DMS114 treated with DMSO at 0.1 percent for 48 hours (cell line): ENCODE data around the gene DUT.
A peak's percentile ranks its signal among the peaks of the same experiment; 100 is the strongest.
"Not testable (repeated sequence)": the region's sequence is repeated elsewhere in the genome, so short reads cannot be mapped to it uniquely, and the experiment has no call there.

Experiments used
- DNase-seq: peaks from one replicate; lab custom pipeline; 2025; ENCODE audit not compliant: unreplicated experiment; lab: John Stamatoyannopoulos, UW

The DUT gene

DNA sequence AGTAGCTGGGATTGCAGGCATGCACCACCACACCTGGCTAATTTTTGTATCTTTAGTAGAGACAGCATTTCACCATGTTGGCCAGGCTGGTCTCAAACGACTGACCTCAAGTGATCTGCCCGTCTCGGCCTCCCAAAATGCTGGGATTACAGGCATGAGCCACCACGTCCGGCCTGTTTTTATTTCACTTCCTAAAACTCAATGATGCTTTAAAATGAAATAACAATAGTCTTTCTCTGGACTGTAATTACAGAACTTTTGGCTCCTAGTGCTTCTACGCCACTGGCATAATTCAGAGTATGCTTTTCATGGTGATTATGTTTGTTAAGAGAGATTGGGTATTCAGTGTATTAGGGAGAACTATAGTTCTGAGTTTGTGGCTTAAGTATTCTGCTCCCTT, 5.0 kb upstream of the DUT start:
- not testable (repeated sequence) for DNase-seq

DNA sequence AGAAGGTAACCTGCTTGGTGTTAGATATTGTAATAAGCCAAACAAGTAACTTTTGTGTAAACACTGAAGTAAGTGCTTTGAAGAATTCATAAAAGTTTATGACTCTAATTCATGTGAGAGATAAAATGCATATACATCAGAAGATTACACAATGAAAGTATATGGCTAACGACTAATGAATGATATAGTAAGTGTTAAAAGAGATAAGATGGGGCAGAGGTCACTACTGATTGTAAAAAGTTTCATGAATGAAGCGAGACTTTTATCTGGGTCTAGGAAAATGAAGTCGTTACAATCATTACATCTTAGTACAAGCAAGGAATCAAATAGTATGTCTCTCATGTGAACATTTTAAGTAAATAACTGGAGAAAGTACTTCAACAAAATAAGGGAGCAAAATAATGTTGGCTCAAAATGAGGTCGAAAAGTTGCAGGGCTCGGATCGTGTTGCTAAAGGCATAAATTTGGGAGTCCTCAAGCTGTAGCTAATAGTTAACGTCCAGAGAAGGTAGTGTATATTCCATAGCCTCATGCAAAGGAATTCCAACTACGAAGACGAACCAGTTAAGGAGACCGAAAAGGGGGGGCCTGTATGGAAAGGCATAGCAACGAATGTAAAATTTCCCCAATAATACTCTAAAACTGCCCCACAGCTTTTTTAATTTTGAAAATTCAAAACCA, 984 bp upstream of the DUT start:
- DNase-seq: no peak

- DNase-seq: peak; percentile 53
Observed at GRCh38 chr15:48331796-48332641, 790 bp downstream of the DUT start.

- no peak for DNase-seq
Observed at GRCh38 chr15:48332642-48333034, 1.4 kb downstream of the DUT start.

DNA sequence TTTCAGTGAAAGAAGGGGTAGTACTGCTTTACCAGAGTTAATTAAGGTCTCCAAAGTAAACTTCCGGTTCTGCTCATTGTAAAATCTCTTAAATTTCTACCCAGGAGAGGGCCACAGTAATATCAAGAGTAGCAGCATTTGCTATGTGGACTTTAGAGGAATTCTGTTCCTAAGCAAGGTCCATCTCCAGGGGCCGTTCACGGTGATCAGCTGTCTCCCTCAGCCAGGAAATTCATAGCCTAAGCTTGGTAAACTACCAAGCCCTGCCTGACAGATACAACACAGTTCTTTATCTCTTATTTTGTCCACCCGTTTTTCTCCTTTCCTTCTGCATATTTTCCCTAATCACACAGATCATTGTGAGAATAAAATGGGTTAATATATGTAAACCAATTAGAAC, 2.3 kb downstream of the DUT start:
- no peak for DNase-seq

- no peak for DNase-seq
Observed at GRCh38 chr15:48334260-48334659, 3.0 kb downstream of the DUT start.

- DNase-seq: no peak
Observed at GRCh38 chr15:48336940-48337339, 5.7 kb downstream of the DUT start.

DNA sequence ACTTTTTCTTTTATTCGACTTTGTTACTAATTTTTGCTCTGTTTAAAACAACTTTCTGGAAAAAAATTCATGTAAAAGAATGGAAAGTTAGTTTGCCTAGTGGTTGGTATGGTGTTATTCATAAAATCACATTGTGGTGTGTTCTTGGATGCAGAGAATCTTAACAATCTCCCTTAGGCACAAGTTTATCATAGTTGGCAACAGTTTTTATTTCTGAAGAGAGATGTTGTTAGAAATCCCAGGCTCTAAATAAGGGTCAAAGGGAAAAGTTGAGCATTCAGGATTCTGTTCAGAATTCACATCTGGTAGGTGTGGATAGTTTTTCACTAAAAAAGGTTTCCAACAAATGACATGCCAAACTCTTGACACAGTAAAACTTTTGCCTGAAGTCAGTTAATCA, 6.4 kb downstream of the DUT start:
- no peak for DNase-seq

DNA sequence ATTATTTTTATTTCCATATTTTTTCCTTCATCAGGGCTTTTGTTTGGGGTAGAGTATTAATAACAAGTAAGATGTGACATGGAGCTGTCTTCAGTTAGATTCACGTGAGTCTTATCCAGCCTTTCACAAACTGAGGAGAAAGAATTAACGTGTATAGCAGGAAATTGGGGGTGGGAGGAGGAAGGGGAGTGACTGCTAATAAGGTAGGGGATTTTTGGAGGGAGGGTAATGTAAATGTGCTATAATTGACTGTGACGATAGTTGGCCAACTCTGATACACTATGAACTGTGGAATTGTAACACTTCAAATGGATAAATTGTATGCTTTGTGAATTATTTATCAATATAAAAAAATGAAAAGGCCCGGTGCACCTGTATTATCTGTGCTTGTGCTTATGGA, 8.9 kb downstream of the DUT start:
- DNase-seq: no peak

DNA sequence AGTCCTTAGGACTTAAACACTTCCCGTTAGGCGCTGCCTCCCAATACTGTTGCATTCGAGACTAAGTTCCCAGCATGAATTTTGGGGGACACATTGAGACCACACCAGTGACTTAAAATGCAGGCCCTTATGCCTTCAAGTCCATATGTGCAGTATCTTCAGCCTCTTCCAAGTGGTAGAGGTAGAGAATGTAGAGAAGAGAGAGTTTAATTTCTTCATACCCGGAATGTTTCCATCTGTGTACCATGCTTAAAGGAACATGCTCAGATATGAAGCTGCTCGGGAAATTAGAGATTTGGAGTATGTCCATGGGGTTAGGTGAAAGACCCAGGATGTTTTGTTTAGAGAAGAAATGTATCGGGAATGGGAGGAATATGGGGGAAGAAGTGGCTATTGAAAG, 12.6 kb downstream of the DUT start:
- no peak for DNase-seq

DNA sequence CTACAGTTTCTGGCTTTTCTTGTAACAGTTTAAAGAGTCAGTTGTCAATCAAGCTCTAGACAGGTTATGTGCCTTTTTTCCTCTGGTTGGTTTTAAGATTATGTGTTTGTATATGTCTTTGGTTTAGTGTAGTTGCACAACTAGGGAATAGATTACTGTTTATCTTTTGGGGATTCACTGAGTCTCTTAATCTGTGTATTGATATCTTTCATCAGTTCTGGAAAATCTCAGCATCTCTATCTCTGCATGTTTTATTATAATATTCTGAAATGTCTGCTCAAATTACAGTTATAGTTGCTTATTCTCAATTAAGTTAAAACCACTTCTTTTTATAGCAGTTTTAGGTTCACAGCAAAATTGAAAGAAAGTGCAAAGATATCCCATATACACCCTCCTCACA, 14.3 kb downstream of the DUT start:
- DNase-seq: no peak

DNA sequence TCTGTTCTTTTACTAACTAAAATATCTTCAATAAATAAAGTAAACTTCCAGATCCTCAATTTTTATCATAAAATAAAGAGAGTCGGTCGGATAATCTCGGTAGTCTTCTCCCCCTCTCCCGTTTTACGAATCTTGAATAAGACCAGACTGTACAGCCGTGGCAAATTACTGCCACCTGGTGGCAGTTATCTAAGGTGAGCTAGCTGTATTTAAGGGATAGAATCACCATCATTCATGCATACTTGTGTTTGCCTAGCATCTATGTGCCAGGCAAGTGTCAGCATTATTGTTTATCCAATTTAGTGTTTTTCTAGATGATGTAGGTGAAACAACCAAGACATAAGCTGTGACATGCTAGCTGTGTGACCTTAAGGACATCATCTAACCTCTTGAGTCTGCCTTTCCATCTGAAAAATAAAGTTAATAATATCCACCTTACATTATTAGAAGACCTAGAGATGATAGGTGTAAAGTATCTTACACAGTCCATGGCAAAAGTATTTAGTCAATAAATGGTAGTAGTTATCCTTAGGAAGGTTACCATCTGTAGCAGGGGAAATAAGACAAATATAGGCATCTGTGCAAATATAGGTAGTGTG, 21.3 kb downstream of the DUT start:
- DNase-seq: peak; percentile 33

DNA sequence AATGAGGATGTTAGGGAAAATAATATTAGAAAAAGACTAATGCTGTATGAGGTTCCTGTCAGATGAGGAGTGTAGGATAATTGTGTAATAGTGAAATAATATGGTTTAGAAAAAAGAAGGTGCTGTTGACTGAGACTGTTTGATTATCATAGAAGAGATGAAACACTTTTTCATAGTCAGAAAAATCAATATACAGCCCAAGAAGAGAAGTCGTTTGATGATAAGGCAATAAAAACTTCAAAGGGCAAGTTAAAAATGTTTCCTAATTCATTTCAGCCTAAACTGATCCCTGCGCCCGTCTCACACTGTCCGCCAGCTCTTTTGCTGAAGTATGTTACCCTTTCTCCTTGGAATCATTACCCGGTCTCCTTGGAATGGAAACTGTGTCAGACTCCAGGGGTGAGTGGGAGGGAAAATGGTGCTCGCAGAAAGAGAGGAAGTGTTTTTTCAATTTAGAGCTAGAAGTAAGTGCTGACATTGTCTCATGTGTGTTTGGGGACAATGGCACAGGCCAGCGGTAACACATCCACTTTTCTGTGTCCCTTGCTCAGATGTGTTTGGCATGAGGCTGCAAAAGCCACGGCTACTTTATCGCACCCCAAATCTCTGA, 23.6 kb downstream of the DUT start:
- no peak for DNase-seq

DNA sequence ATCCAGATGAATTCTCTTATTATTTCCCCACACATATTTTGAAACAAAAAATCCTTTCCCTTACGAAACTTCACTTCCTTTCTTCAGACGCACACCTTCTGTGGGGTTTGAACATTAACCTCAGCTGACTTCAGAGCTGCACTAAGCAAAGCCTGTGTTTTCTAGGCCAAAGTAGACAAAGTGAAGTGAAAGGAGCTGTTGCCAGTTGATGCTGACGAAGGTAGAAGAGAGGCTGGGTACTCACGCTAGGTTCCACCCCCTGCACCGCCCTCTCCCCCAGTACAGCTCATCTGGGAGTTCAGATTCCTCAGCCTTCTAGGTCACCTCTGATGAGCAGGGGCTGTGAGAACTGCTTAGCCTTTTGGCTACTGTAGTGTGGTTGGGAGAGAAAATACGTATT, 24.1 kb downstream of the DUT start:
- DNase-seq: no peak

- peak; percentile 60 for DNase-seq
Observed at GRCh38 chr15:48358229-48359152, 27.3 kb downstream of the DUT start.

DNA sequence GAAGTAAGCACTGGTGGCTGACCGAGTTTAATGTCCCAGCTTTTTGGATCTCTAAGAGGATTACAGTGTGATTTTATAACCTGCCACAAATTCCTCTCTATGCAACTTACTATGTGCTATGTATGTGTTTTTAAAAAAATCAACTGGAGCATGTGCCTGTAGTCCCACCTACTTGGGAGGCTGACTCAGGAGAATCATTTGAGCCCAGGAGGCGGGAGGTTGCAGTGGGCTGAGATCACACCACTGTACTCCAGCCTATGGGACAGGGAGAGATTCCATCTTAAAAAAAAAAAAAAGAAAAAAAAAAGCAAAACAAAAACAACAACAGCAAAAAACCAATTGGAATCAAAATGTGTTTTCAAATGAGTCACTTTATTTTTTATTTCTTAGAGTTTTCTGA, 29.6 kb downstream of the DUT start:
- DNase-seq: no peak

DNA sequence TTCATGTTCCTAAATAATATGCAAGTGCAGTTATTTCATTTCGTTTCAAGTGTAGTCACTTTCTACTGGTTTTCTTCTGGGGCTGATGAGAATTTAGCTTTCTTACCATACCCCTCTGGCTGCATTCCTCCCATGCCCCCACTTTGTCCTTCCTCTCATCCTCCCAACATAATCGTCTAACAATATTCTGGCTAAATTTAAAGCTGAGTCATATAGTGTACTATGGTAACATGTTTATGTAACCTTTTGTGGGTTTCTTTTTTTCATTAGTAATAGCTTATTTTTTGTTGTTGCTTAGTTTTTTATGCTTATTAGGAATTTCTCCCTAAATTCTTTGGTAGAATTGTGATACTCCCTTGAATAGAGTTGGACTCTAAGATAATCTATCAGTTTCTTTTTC, 30.5 kb downstream of the DUT start:
- no peak for DNase-seq

GRCh38 chr15:48363474-48363873, 32.2 kb downstream of the DUT start:
- no peak for DNase-seq

- no peak for DNase-seq
Observed at GRCh38 chr15:48365575-48365974, 34.3 kb downstream of the DUT start.

GRCh38 chr15:48366584-48367312, 35.5 kb downstream of the DUT start:
- no peak for DNase-seq
